Spleen (tissue), 11 donors: ENCODE data around the gene UNC13B. TPM values are rescaled to one million over a fixed set of nuclear protein-coding genes. Genes with fewer than 3 reads are reported as not detected.
"Not testable (repeated sequence)": the region's sequence is repeated elsewhere in the genome, so short reads cannot be mapped to it uniquely, and the experiment has no call there.

Experiments used
- DNase-seq: peaks from one replicate; pipeline ENCODE4 v3.0.0-alpha.2; 2020
- H3K27ac ChIP-seq, 8 donors: fragments of 200-600 bp; sonication (generic) in 7 of 8; 1 replicate in 4 of 8; 2 replicates in 4 of 8; pipeline versions ENCODE4 v1.5.0 to v1.8.0; 2016 to 2021; ENCODE audit warnings: inconsistent platforms in 4 of 8, mild to moderate bottlenecking in 4 of 8, moderate library complexity in 1 of 8
- H3K27me3 ChIP-seq, 7 donors: fragments of 200-600 bp; sonication (generic) in 6 of 7; replicated peaks in 1 of 7; 1 replicate in 4 of 7; 2 replicates in 3 of 7; pipeline versions ENCODE4 v1.5.0 to v1.8.0; 2016 to 2021; ENCODE audit warnings: inconsistent platforms in 3 of 7, mild to moderate bottlenecking in 1 of 7
- H3K36me3 ChIP-seq, 6 donors: fragments of 200-600 bp; sonication (generic) in 5 of 6; 1 replicate in 4 of 6; 2 replicates in 2 of 6; pipeline versions ENCODE4 v1.5.0 to v1.8.0; 2016 to 2021; ENCODE audit warnings: inconsistent platforms in 2 of 6
- H3K4me1 ChIP-seq, 6 donors: fragments of 200-600 bp; sonication (generic) in 5 of 6; 1 replicate in 3 of 6; 2 replicates in 3 of 6; pipeline versions ENCODE4 v1.5.0 to v1.8.0; 2016 to 2021; ENCODE audit warnings: inconsistent platforms in 3 of 6
- H3K4me3 ChIP-seq, 8 donors: fragments of 200-600 bp; sonication (generic) in 7 of 8; 1 replicate in 4 of 8; 2 replicates in 4 of 8; pipeline versions ENCODE4 v1.5.0 to v1.8.0; 2016 to 2021; ENCODE audit warnings: inconsistent platforms in 4 of 8, mild to moderate bottlenecking in 4 of 8, moderate library complexity in 2 of 8
- H3K9me3 ChIP-seq, 8 donors: fragments of 200-600 bp; sonication (generic) in 7 of 8; 1 replicate in 4 of 8; 2 replicates in 4 of 8; pipeline versions ENCODE4 v1.5.0 to v1.8.0; 2016 to 2021; ENCODE audit warnings: inconsistent platforms in 4 of 8
- CTCF ChIP-seq, 11 experiments: fragments of 200-600 bp in 7 of 11; fragments of 450-650 bp in 4 of 11; sonication (generic) in 4 of 11; IDR thresholded peaks in 8 of 11; conservative IDR thresholded peaks in 3 of 11; 1 replicate in 7 of 11; 2 replicates in 4 of 11; pipeline versions ENCODE4 v1.4.0 to v1.8.0; 2016 to 2021; ENCODE audit warnings: antibody characterized with exemption in 11 of 11, inconsistent platforms in 4 of 11, mild to moderate bottlenecking in 1 of 11
- POLR2A ChIP-seq, 3 donors: fragments of 450-650 bp; IDR thresholded peaks; one replicate each; pipeline ENCODE4 v1.5.1; 2017; ENCODE audit warnings: antibody characterized with exemption in 3 of 3, mild to moderate bottlenecking in 1 of 3
- POLR2AphosphoS5 ChIP-seq, 3 donors: sonication (generic); formaldehyde crosslinking; IDR thresholded peaks; one replicate each; pipeline ENCODE4 v1.5.1; 2017; ENCODE audit warnings: antibody characterized with exemption in 3 of 3
- WGBS, 5 donors: extraction: QIAGEN DNeasy Blood & Tissue Kit in 3 of 5; methylation state at CpG; one replicate each; pipeline versions ENCODE4 v1.1.5 to v1.1.7; 2013 to 2018; 5-methylcytosine and 5-hydroxymethylcytosine counted together
- intact Hi-C: fragments of 100-400 bp; cut with DNase I; formaldehyde crosslinking; loops from one replicate; pipeline ENCODE4 v1.15.0; 2023; ENCODE audit warnings: low total_unique reads
- polyA plus RNA-seq, 3 donors: library from polyadenylated mRNA; stranded (reverse); fragments of 200-250 nt; gene quantifications; one replicate each; pipeline ENCODE4 v1.2.1, GENCODE V29; 2013
- total RNA-seq, 7 donors: library from RNA; depleted of rRNA in 3 of 7; stranded (reverse); fragments of >200 nt in 3 of 7; fragmentation: NEBNext Ultra II Directional in 4 of 7; extraction: Animal tissue kit (Norgen Biotek cat#: 25700) in 4 of 7; gene quantifications; one replicate each; pipeline versions ENCODE4 v1.1.0 to v1.2.1, GENCODE V29; 2016 to 2021
- donor health status: healthy with polysubstance abuse.
- donor health status: DM: no; HTN: no; CAD: no; lungs with moderate emphysema.
- donor health status: DM: no; HTN: no; CAD: no.
- donor health status: Bipolar disorder and iron deficiency.
- donor health status: healthy.
- donor health status: DM: no; HTN: no; CAD: no.
- donor health status: DM: yes; HTN: yes; CAD: no.

Gene UNC13B
- total and polyA plus RNA-seq, 10 donors: 2.4 to 18.7 (median 12.1) TPM

- no peak for DNase-seq
- Histone ChIP-seq H3K36me3 (no peaks in the 10 kb centered on the region), H3K27ac (no peak overlapping the region), H3K4me1 (no peaks in the 10 kb centered on the region), H3K9me3 (peaks cover 0 to 22% (median 3%) of the 10 kb centered on the region in 8 donors), H3K27me3 (no peaks in the 10 kb centered on the region), H3K4me3 (no peak overlapping the region)
- WGBS, 5 donors: 85 to 99% (median 94%) methylated on average over 2 of the region's 2 CpGs
- TF ChIP-seq POLR2A (IDR thresholded peaks at IDR 0.05) (no peak), POLR2AphosphoS5 (IDR thresholded peaks at IDR 0.05) (no peak), CTCF (IDR thresholded peaks at IDR 0.05 in 8 of 11, conservative IDR thresholded peaks at IDR 0.05 in 3 of 11) (no peak)
- intact Hi-C loops: no loop called here
Measured at GRCh38 chr9:35180801-35181200, 19.0 kb downstream of the UNC13B start.

- DNase-seq, H3K27ac ChIP-seq, H3K36me3 ChIP-seq, H3K4me3 ChIP-seq, intact Hi-C loops, H3K4me1 ChIP-seq, H3K27me3 ChIP-seq: not testable (repeated sequence)
- peaks cover 0 to 22% (median 3%) of the 10 kb centered on the region in 8 donors for H3K9me3 ChIP-seq
- 59 to 83% (median 65%) methylated on average over 2 to 3 of the region's 3 CpGs for WGBS, 5 donors
Measured at GRCh38 chr9:35182401-35182800, 20.6 kb downstream of the UNC13B start.

DNA sequence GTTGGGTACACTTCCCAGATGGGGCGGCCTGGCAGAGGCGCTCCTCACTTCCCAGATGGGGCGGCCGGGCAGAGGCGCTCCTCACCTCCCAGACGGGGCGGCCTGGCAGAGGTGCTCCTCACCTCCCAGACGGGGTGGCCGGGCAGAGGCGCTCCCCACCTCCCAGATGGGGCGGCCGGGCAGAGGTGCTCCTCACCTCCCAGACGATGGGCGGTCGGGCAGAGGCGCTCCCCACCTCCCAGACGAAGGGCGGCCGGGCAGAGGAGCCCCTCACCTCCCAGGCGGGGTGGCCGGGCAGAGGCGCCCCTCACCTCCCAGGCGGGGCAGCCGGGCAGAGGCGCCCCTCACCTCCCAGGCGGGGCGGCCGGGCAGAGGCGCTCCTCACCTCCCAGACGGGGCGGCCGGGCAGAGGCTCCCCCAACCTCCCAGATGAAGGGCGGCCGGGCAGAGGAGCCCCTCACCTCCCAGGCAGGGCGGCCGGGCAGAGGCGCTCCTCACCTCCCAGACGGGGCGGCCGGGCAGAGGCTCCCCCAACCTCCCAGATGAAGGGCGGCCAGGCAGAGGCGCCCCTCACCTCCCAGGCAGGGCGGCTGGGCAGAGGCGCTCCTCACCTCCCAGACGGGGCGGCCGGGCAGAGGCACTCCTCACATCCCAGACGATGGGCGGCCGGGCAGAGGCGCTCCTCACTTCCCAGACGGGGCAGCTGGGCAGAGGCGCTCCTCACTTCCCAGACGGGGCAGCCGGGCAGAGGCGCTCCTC is 21.4 kb downstream of the UNC13B start:
- H3K27ac ChIP-seq, H3K4me3 ChIP-seq, H3K4me1 ChIP-seq, H3K36me3 ChIP-seq, H3K27me3 ChIP-seq, intact Hi-C loops, DNase-seq: not testable (repeated sequence)
- H3K9me3 ChIP-seq: peaks cover 0 to 22% (median 3%) of the 10 kb centered on the region in 8 donors
- 95 to 98% (median 96%) methylated on average over 32 to 56 of the region's 56 CpGs for WGBS, 5 donors

GRCh38 chr9:35183755-35184480 is 22.1 kb downstream of the UNC13B start:
- H3K4me3 ChIP-seq, H3K36me3 ChIP-seq, H3K27me3 ChIP-seq, H3K27ac ChIP-seq, H3K4me1 ChIP-seq, intact Hi-C loops, DNase-seq: not testable (repeated sequence)
- H3K9me3 ChIP-seq: peaks cover 0 to 22% (median 3%) of the 10 kb centered on the region in 8 donors
- WGBS, 5 donors: 96 to 100% (median 97%) methylated on average over 6 to 53 of the region's 53 CpGs

- Histone ChIP-seq H3K27ac (no peak overlapping the region), H3K9me3 (peaks cover 0 to 25% (median 8%) of the 10 kb centered on the region in 8 donors), H3K36me3 (no peaks in the 10 kb centered on the region), H3K4me1 (no peaks in the 10 kb centered on the region), H3K27me3 (no peaks in the 10 kb centered on the region), H3K4me3 (no peak overlapping the region)
- DNase-seq: no peak
- WGBS, 5 donors: 91 to 96% (median 95%) methylated on average over 5 of the region's 5 CpGs
- no peak for TF ChIP-seq POLR2A (IDR thresholded peaks at IDR 0.05)
- TF ChIP-seq CTCF (IDR thresholded peaks at IDR 0.05 in 8 of 11, conservative IDR thresholded peaks at IDR 0.05 in 3 of 11): no peak
- no peak for TF ChIP-seq POLR2AphosphoS5 (IDR thresholded peaks at IDR 0.05)
- intact Hi-C loops: no loop called here
Measured at GRCh38 chr9:35186524-35186923, 24.7 kb downstream of the UNC13B start.
